Coronary artery (tissue), 2 donors: Measurements from ENCODE around the gene USH1C.

Experiments
- DNase-seq: peaks from one replicate; pipeline ENCODE4 v3.0.0-alpha.2; 2017; ENCODE audit warnings: low spot score
- H3K27ac ChIP-seq, 2 donors: fragments of 200-600 bp; sonication (generic); one replicate each; pipeline ENCODE4 v1.5.1; 2016 to 2019
- H3K4me3 ChIP-seq: fragments of 200-600 bp; sonication (generic); 2 replicates; pipeline ENCODE4 v1.5.1; 2016; ENCODE audit warnings: mild to moderate bottlenecking, moderate library complexity
- CTCF ChIP-seq: fragments of 200-600 bp; sonication (generic); IDR thresholded peaks from one replicate; pipeline ENCODE4 v1.5.1; 2019; ENCODE audit warnings: antibody characterized with exemption

USH1C gene

DNA sequence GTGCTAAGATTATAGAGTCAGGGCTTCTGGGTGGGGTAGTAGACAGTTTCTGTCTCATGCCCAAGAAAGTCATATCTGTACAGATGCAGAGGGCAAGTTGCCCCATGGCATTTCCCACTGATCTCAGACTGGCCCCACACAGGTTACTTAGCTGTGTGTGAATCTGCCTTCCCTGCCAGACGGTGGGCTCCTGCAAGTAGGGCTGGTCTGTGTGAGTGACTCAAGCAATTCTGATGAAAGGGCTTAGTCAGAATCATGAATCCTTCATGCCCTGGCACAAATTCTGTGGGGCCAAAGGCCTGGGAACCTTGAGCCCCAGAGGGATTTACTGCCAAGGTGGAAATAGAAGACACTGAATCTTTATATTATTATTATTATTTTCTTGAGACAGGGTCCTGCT lies 30.4 kb downstream of the USH1C start:
- no peak for TF ChIP-seq CTCF
- no peak for DNase-seq
- H3K4me3 ChIP-seq = no peak overlapping the region
- no peak overlapping the region for H3K27ac ChIP-seq

- H3K4me3 ChIP-seq = no peak overlapping the region
- no peak for DNase-seq
- no peak overlapping the region for H3K27ac ChIP-seq
- TF ChIP-seq CTCF = no peak
Observed at GRCh38 chr11:17512101-17512500, 32.1 kb downstream of the USH1C start.

GRCh38 chr11:17511571-17511970 lies 32.6 kb downstream of the USH1C start:
- no peak overlapping the region for H3K27ac ChIP-seq
- no peak for TF ChIP-seq CTCF
- H3K4me3 ChIP-seq = no peak overlapping the region
- no peak for DNase-seq

DNA sequence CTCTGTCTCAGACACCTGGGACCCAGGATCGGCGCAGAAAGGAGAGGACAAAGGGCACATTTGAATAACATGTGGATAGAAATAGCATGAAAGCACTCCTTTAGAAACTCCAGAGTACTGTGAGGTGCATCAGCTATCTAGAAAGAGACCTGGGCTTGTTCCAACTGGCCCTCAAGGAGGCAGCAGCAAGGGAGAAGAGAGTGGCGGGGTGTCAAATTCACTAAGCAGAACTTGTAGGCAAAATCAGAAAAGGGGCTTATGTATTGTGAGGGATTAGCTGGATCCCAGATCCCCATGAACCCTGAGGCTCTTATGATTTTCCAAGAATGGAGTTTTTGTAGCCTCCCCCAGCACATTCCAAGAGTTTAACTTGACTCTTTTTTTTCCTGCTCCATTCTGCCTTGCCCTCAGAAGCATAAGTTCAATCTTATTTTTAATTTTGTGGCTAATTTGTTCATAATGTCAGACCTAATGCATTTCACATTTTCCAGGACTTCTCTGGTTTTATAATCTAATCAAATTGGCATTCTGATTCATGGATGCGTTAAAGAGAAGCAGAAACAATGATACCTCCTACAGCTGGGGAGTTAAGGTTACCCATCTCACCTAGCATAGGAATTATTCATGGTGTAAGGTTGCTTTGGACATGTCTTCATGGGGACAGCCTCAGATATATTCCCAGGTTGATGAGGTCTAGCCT lies 33.6 kb downstream of the USH1C start:
- TF ChIP-seq CTCF = no peak
- Histone ChIP-seq H3K27ac (no peak overlapping the region), H3K4me3 (no peak overlapping the region)
- no peak for DNase-seq

DNA sequence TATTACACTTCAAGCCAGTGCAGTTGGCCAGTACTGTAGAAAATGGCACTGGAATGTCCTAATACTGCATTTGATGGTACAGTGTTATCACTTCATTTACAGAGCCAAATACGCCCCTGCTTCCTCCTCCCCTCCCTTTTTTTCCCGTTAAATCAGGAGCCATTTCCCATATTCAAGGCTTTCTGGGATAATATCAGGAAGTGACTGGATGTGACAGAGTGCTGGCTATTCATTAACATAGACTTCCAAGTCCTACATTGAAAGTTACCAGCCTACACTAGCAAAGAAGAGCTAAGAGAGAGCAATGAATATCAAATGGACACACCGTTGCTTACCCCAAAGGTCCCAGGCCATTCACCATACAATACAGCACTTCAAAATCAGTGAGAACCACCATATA lies 35.4 kb downstream of the USH1C start:
- no peak for TF ChIP-seq CTCF
- DNase-seq = no peak
- Histone ChIP-seq H3K4me3 (no peak overlapping the region), H3K27ac (peak overlapping the region in 1 of 2 donors; percentile 23)

DNA sequence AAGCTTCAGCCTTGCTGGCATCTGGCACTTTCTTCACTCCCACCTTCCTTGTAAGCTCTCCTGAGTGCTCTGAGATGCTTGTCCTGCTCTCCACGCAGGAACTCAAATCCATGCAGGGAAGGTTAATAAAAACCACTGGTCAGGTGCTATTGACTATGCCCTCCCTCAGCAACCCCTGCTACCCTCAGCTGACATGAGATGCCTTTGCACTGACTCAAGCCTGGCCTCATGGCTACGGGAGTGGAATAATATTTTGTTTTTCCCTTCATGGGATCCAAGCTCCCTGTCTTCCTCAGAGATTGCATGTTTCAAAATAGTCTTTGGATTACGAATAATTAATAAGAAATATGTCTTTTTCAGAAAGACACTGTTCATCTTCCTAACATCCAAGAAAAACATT lies 35.9 kb downstream of the USH1C start:
- no peak for DNase-seq
- peak overlapping the region in 1 of 2 donors; percentile 64 for H3K27ac ChIP-seq
- no peak for TF ChIP-seq CTCF
- H3K4me3 ChIP-seq = no peak overlapping the region

- H3K4me3 ChIP-seq = no peak overlapping the region
- no peak for TF ChIP-seq CTCF
Observed at GRCh38 chr11:17507773-17508172, 36.4 kb downstream of the USH1C start.

More at GRCh38 chr11:17507773-17508172, 36.4 kb downstream of the USH1C start:
- DNase-seq = no peak
- H3K27ac ChIP-seq = peak overlapping the region in 1 of 2 donors; percentile 64
